Daoy (cell line): ENCODE measurements around the gene ANKS1B. TPM values are rescaled to one million over a fixed set of nuclear protein-coding genes. Genes with fewer than 3 reads are reported as not detected.
"Not testable (repeated sequence)": the region's sequence is repeated elsewhere in the genome, so short reads cannot be mapped to it uniquely, and the experiment has no call there.

Experiments used
- DNase-seq: peaks from one replicate; pipeline ENCODE4 v3.0.0-alpha.2; 2015; ENCODE audit warnings: low read depth
- total RNA-seq: library from RNA; depleted of rRNA; stranded (reverse); fragments of >200 nt; shearing (Covaris generic); gene quantifications from 2 replicates; pipeline ENCODE4 v1.2.3, GENCODE V29; 2014

The ANKS1B gene
- total RNA-seq, 1 experiment from 2014 or later, result 36.8 TPM

- DNase-seq, result no peak
Measured at GRCh38 chr12:99374023-99374422, 610.7 kb downstream of the ANKS1B start.

DNA sequence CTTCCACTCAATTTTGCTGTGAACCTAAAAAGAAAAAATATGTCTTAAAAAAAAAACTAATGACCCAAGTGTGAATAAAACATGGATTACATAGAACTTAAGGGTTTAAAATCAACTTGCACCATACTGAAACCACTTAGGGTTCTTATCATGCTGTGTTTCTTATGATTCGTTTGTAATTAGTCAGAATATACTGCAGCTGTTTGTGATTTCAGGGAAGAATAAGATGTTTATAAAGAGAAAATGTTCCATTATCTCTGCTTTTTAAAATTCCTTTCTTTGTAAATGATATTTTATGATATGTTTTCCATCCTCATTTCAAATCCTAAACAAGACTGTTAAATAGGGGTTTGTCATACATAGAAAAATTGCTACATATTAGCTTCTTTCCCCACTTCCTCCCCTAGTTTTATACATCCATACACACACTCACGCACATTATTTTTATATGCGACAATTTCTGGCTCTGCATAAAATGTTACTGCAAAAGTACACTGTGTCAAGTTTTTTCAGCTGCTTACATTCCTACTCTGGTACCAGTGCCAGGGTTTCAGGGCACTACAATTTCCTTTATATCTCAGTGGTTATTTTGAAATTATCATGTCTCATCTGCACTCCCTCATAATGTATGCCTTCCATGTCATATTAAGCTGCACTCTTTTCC lies 612.3 kb downstream of the ANKS1B start:
- no peak for DNase-seq

DNA sequence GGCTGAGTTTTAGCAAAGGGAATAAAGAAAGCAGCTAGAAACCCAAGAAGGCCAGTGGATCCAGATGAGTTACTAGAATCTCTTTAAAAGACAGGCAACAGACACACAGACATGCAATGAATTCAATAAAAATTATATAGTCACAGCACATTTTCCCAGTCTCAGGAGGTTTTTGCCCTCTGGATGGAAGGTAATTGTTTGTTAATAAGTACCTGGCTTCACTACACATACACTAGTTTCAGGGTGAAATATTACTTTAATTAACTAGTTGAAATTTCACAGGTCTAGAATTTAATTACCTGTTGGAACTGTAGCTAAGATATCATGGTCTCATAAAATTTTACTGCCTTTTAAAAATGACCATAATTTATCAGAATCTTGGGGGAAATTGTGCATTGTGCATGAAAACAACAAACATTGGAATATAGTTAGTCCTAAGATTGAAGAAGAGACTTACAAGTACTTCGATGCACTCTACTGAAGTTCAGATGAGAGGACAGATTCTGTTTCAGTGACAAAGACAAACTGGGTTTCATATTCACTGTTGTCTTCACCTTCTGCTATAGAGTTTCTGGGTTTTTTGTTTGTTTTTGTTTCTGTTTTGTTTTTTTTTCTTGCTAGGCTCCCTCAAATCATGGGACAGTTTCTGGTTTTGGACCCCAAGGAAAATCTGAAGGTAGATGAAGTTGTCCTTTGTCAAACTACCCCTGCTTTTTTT lies 614.2 kb downstream of the ANKS1B start:
- DNase-seq, result no peak

GRCh38 chr12:99367181-99367580 lies 617.6 kb downstream of the ANKS1B start:
- no peak for DNase-seq

DNA sequence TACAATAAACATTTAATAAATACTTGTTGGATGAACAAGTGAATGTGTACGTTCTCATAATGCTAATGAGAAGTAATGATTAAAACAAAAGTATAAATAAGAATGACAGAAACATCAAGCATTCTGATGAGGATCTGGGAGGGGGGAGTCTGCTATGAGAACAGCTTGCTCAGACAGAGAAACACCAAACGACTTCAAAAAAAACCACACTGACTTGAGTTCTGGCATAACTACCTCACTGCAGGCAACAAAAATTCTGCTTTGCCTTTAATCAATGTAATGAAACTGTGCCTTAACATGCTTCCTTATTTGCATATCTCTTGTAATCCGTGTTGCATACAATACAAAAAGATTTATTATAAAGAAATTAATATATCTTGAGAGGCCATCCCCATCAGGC lies 632.5 kb downstream of the ANKS1B start:
- no peak for DNase-seq

- no peak for DNase-seq
Measured at GRCh38 chr12:99343960-99344359, 640.8 kb downstream of the ANKS1B start.

- DNase-seq, result no peak
Measured at GRCh38 chr12:99339663-99340062, 645.1 kb downstream of the ANKS1B start.

GRCh38 chr12:99334285-99335056 lies 650.3 kb downstream of the ANKS1B start:
- no peak for DNase-seq

- no peak for DNase-seq
Measured at GRCh38 chr12:99332936-99333591, 651.7 kb downstream of the ANKS1B start.

- DNase-seq, result no peak
Measured at GRCh38 chr12:99330216-99330615, 654.5 kb downstream of the ANKS1B start.

DNA sequence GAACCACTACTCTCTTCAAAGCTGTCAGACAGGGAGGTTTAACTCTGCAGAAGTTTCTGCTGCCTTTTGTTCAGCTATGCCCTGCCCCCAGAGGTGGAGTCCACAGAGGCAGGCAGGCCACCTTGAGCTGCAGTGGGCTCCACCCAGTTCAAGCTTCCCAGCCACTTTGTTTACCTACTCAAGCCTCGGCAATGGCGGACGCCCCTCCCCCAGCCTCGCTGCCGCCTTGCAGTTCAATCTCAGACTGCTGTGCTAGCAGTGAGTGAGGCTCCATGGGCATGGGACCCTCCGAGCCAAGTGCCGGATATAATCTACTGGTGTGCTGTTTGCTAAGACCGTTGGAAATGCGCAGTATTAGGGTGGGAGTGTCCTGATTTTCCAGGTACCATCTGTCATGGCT lies 663.5 kb downstream of the ANKS1B start:
- DNase-seq, result not testable (repeated sequence)

DNA sequence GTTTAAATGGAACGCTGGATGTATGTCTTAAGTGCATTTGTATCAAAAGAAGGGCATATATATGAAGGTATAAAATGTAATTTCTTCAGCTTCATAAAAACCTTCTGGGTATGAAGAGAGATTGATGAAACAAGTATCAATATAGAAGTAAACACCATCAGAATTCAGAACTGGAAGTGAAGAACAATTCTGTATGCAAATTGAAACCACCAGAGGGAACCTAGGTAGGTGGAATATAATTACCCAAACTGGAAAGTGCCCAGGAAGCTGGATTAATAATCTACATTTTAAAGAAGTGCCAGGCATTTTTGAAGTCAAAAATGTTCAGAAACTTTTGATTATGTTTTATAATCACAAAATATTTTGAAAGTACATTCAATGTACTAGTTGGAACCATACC lies 673.4 kb downstream of the ANKS1B start:
- DNase-seq, result no peak

DNA sequence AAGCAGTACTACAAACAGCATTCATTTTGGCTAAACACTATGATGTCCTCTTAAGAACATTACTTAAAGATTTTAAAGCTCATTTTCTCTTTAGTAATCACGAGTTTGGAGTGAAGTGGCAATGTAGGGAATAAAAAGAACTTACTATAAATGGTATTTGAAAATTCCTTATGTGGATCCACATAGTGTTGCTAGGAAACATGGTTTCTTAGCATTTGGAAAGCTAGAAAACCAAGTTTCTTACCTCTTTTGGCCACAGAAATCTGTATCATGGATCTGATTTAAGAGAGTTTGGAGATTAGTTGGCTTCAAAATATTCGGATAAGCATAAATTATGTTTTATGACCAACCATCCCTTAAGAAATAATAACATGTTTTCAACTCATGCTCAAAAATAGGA lies 674.9 kb downstream of the ANKS1B start:
- no peak for DNase-seq

DNA sequence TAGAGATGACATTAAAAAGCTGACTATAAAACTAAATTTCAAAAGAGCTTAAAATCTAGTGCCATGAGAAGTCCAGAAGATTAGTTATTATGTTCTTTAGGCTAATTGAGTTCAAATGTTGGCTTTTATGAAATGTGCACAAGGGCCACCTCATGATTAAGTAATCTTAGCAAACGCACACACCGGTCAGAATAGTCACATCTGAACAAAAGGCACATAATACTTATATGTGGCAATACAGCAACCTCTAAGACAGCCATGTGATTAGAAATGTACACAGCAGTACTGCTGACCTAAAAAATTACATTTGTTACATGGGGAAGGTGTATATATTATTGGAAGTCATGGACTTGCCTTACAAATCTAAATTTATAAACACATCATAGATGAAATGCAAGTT lies 681.9 kb downstream of the ANKS1B start:
- DNase-seq, result no peak

DNA sequence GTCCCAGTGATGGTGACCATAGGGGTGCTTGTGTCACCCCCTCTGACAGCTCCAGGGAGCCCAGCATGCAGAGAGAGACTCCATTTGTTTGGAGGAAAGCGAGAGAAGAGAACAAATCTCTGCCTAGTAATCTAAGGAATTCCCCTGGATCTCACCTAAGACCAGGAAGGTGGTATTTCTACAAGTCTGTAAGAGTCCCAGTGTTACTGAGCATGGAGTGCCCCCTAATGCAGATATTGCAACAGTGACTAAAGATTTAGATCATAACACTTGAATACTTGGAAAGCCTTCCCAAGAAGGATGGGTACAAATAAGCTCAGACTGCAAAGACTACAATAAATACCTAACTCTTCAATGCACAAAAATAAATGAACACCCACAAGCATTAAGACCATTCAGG lies 697.6 kb downstream of the ANKS1B start:
- no peak for DNase-seq

- no peak for DNase-seq
Measured at GRCh38 chr12:99284161-99284560, 700.6 kb downstream of the ANKS1B start.

DNA sequence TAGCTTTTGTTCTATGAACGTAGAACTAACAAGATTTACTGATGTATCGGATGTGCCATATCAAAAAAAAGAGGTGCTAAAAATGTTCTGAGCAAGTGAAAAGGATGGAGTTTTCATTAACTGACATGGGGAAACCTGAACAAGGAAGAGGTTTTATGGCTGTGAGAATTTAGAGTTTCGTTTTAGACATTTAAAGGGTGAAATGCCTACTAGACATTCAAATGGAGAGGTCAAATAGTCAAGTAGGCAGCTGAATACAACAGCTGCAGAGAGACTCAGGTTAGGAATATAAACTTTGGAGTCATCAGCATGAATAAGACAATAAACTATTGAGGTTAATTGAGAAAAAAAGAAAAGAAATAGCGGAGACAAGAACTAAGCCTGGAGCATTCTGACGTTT lies 702.1 kb downstream of the ANKS1B start:
- DNase-seq, result no peak

GRCh38 chr12:99282086-99282485 lies 702.6 kb downstream of the ANKS1B start:
- no peak for DNase-seq

DNA sequence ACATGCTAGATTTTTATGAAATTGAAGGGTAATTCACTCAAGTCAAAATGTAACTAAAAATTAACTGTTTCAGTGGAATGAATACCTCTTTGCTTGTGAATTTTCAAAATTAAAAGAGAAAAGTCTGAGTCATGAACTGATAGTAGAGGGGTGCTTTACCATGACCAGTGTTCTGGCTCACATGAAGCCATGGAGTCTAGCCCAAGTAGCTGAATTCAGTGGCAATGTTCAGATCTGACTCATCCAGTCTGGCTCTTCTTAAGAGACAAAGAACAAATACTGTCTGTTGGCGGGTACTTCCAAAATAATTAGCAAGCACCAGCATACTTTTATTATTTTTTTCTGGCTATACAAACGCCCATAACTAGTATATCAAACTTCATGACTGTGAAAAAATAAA lies 703.5 kb downstream of the ANKS1B start:
- DNase-seq, result no peak

GRCh38 chr12:99278899-99279298 lies 705.8 kb downstream of the ANKS1B start:
- DNase-seq, result no peak

DNA sequence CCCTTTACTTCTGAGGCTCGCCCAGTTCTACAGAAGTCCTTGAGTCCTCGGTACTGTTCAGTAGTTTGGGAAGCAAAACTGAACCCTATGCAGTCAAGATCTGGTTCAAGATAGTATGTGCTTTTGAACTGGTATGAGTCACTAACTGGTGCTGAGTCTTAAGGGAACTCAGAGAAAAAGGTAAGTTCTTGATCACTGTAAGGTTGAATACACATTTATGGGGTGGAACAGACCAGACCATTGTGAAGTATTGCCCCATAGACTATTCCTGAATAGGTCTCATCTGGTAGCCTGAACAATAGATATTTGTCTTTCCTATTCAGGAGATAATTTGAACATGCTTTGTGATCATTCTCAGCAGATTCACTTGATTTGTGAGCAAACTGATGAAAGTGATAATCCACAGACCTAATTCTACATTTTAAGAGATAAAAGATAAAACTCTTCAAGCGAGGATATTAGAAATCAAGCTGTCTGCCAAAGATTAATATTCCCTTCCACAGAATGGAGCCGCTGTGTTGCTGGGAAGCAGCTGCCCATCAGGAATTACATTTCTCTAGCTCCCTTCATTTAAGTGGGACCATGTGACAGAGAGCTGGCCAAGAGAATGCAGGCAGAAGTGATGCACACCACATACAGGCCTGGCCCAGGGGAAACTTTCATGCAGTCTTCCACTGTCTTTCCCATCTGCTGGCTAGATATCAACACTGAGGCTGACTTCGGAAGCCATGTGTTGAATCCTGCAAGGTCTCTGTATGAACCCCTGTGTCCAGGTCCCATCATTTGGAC lies 707.0 kb downstream of the ANKS1B start:
- no peak for DNase-seq

DNA sequence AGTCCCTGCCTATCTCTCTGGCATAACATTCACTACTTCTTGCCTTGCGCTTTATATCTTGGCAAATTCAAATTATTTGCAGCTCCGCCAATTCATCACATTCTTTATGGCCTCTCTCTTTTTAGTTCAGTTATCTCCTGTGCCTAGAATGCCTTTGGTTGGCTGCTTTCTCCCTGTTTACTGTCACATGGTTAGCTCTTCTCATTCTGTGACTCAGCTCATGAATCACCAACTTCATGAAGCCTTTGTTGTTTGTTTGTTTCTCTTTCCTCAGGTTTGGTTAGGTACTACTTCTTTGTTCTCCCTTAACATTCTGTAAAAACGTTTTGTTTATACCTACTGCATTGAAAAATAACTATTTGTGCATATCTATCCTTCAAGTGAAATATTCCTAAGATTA lies 713.7 kb downstream of the ANKS1B start:
- DNase-seq, result no peak
